ENCODE data around the gene PCSK5.
"Not testable (repeated sequence)": the region's sequence is repeated elsewhere in the genome, so short reads cannot be mapped to it uniquely, and the experiment has no call there.

PCSK5 gene

DNA sequence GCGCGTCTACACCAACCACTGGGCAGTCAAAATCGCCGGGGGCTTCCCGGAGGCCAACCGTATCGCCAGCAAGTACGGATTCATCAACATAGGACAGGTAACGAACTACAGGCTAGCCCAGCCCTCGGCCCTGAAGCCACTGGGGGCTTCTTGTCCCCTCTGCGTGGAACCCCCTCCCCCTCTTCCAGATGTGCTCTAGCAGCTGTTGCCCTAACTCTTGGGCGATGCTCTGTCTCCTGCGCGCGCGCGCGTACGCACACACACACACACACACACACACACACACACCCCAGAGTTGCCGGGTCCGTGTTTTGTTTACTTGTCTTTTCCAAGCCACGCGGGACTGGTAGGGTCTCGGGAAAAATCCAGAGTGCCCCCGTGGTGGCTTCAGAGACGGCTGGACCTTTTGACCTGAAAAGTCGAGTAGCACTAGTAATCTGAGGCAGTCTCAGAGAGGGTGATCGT, 836 bp downstream of the PCSK5 start:
- peak; percentile 31 for DNase-seq

DNA sequence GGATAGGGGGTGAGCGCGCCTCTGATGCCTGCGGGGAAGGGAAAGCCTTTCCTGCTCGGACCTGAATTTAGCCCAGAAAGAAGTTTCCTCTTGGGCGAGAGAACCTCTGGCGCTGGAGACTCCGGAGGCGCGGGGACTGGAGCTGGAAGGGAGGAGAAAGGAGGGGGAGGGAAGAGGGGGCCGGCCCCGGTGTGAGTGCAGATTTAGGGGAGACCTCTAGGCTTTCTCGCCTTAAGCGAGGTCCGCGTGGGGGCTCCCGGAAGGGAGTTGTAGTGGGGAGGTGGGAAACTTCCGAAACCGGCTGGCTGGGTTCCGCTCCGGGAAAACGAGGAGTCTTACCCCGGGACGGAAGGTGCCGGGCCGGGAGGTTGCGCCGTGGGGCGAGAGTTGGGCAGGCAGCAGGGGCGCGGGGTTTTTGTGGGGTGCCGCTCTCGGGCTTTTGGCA, 1.3 kb downstream of the PCSK5 start:
- peak; percentile 5 for DNase-seq

DNA sequence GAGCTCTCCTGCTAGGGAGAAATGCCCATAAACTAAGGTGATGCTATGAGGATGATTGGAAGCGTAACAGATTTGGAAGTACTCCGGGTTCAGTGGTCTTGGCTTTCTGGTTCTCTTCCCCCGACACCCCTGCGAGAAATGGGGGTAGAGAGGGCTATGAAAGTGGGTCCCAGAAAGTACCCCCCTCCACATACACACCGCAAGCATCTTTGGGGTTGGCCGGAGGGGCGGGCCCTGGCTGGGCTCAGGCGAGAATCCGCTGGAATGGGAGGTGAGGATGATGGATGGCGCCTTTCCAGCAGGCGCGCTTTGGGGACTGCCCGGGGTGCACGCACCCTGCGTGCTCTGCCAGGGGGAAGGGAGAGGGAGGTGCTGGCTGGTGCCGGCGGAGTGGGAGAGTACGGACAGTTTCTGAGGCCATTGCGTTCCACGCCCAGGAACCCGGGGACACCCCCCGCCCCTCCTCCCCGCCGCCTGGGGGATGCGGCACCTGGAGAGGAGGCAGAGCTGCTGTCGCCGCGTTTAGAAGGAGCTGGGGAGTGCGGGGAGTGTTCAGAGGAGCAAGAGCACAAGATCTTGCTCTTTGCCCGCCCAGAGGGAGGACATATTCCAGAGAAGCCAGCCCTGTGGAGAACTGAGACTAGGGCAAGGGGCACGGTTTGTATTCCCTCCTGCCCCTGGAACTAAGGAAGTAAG, 1.9 kb downstream of the PCSK5 start:
- peak; percentile 23 for DNase-seq

DNA sequence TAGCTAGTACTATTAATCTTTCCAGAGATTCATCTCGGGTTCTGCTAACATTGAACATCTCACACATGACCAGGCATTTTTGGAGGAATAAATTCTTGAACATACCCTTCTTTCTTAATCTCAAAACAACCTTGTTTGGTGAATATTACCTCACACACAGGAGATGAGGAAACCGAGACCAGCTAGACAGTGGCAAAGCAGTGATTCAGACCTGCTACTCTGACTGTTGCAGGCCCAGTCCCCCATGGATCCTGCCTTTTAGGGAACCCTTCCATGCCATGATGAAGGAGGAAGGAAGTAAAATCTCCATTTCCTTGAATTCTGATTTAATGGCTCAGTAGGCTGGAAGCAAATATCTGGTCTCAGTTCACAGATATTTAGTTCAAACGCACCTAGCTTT, 2.6 kb downstream of the PCSK5 start:
- no peak for DNase-seq

DNA sequence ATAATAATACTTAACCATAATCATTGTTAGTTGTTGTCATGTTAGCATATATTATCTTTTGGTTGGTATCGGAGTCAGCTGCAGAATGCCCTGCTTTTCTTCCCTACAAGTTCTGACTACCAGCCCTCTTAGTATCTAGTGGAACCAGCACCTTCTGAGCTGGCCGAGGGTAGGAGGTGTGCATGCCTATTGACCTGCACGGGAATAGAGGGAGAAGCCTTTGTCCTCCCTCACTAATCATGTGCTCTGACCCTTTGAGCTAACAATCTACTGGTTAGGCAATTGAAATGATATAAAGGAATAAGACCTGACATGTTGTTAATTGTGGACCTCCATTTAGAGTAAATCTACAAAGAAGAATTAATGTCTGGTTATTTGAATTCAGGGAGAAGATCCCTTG, 4.1 kb downstream of the PCSK5 start:
- DNase-seq, result no peak

DNA sequence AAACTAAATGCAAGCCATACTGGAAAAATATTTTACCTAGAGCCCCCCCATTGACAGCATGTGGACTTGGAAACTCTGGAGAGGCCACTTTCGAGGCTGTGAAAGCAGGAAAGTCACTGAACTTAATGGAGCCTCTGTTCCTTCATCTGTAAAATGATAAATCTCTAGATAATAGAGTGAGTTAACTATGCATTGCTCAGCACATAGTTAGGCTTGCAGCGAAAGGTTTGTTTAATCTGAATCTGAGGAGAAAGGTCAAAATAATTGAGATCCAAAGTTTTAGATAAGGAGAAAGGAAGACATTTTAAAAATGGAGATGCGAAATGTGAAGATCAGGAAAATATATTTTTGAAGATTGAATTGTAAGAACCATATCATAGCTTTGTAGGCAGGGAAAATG, 4.6 kb downstream of the PCSK5 start:
- DNase-seq, result no peak

DNA sequence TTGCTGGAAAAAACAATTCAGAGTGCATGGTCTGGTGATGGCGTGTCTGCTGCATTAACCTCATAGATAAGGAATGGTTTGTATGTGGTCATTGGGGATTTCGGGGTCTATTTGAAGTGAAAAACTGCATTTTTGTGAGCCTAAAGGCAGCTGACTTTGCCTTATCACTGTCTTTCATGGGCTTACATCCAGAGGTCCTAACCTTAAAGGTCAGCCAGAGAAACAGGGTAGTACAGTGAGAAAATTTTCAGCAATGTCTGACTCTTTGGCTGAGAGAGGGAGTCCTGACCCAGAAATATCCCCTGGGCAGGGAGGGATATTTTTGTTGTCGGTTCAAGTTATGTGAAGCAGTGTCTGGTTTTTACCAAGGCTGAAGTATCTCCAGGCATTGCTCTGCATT, 5.7 kb downstream of the PCSK5 start:
- no peak for DNase-seq

DNA sequence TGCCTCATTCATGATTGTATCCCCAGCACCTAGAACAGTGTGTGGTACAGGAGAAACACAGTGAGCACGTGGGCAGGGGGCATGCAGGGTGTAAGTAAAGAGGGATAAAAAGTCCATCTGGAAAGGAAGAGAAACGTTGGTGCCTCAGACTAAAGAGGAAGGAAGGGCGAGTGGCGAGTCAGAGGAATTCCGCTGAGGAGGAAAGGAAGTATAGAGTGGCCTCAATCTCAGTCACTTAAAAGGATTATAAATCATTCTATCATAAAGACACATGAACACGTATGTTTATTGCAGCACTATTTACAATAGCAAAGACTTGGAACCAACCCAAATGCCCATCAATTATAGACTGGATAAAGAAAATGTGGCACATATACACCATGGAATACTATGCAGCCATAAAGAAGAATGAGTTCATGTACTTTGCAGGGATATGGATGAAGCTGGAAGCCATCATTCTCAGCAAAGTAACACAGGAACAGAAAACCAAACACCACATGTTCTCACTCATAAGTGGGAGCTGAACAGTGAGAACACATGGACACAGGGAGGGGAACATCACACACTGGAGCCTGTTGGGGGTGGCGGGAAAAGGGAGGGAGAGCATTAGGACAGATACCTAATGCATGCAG, 10.5 kb downstream of the PCSK5 start:
- not testable (repeated sequence) for DNase-seq

DNA sequence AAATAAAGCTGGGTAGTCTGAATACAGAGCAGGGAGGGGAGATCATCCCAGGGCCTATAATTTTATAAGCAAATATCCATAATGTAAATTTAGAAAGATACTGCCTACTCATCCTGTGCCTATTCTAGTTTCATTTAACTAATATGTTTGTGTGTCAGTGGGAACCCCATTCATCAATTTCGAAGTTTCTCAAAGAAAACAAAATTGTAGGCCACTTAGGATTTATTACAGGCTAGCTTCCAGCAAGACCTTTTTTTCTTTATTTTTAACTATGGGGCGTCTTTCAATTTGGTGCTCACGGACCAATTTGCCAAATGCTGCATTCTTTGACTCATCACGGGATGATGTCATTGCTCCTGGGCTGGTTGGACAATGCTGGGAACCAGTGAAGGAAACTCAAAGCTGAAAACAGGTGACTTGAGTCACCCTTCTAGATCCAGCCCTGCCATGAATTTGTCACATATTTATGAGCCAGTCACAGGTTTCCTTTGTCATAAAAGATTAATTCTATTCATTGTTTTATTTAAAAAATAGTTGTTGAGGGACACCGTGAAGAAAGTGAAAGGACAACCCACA, 13.4 kb downstream of the PCSK5 start:
- no peak for DNase-seq

DNA sequence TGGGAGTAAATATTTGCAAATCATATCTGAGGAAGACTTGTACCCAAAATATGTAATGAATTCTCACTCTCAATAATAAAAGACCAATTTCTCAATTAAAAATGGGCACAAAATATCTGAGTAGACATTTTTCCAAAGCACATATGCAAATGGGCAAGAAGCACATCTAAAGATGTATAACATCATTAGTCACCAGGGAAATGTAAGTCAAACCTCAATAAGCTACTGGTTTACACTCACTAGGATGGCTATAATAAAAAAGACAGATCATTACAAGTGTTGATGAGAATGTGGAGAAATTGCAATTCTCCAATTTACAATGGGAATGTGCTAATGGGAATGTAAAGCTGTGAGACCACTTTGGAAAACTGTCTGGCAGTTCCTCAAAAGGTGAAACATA, 13.9 kb downstream of the PCSK5 start:
- no peak for DNase-seq

DNA sequence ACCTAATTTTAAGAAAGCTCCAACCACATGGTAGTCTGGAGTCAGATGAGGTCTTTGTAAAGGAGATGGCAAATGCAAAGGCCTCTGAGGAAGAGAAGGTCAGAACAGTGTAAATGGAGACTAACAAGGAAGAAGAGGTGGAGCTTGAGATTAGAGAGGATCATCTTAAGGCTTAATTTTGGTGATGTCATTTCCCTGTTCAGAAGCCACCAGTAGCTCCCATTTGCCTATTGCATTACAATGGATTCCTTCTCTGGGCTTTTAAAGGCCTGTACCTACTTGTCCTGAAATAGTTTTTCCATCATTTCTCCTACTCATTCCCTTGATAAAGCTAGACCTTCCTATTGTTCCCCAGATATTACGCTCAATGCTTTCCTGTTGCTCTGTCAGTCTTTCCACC, 16.1 kb downstream of the PCSK5 start:
- no peak for DNase-seq

DNA sequence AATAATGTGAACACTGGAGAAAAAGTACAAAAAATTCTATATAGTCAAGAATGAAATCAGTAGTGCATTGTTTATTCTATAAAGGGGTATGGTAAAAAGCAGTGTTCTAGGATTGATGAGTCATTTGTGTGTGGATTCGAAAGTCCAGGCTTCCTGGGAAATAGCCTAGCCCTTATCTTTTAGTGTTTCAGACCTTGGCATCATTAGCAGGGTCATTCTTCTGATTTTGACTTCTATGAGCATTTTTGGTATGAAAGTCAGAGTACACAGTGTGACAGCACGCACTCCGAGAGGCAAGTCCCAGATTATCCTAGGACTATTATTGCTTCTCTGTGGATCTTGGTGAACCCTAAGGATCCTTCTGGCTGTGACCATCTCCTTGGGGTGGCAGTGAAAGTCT, 16.9 kb downstream of the PCSK5 start:
- DNase-seq, result no peak

DNA sequence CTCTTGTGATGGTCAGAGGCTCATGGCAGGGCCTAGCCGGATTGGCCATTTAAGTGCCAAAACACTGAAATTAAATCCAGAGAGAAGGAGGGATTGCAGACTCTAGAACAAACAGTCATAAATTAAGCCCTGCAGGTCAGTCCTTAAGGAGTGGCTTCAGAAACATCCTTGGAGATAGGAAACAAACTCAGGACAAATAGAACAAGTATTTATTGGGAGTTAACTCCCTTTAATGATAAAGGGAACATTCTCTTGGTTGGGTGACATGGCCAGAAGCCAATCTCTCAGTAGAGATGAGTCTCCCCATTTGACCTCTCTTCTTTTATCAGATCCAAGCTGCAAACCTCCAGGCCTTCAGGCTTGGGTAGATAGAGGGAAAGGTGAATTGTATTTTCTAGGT, 17.4 kb downstream of the PCSK5 start:
- no peak for DNase-seq

DNA sequence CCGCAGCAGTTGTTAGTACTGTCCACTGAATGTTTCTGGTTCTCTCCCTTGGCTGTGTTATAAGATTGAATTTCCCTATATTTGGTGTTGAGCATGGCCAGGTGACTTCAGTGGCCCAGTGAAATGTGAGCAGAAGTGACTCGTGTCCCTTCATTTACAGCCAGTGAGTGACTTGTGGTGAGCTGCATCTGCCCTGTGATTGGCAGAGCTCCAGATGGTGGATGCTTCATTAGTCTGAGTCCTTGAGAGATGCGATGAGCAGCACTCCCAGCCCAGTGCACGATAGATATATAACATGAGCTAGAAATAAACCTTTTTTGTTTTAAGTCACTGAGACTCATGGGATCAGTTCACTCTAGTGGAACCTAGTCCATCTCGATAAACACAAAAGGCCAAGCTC, 19.3 kb downstream of the PCSK5 start:
- DNase-seq, result no peak

DNA sequence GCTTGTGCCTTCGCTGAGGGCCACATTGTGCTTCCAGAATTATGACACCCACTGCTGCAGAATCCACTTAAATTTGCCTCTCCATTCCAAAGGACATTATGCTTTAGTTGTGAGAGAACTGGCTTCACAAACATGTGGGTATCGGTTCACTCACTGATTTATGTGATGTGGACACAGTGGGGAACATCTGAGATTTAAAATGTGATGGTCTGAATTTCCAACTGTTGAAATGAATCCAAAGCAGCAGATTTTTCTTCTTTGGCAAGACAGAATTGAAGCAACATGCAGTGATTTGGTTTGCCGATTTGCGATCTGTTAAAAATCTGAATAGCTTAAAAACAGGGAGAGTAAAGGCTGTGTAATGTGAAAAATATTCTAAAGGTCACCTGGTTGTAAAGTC, 20.3 kb downstream of the PCSK5 start:
- DNase-seq, result no peak

DNA sequence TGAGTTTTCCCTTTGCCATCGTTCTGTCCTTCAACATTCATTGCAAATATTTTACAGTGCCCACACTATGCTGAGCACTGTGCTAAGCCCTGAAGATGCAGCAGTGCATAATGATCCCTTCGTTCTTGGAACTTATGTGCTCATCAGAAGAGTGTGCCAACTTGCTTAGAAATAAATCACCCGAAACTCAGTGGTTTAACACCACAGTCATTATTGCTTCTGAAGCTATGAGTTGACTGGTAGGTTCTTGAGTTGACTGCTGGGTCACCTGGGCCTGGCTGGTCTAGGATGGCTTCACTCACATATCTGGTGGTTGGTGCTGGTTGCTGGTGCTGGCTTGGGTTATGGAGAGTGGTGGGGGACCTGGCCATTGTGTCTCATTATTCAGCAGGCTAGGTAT, 20.9 kb downstream of the PCSK5 start:
- no peak for DNase-seq

DNA sequence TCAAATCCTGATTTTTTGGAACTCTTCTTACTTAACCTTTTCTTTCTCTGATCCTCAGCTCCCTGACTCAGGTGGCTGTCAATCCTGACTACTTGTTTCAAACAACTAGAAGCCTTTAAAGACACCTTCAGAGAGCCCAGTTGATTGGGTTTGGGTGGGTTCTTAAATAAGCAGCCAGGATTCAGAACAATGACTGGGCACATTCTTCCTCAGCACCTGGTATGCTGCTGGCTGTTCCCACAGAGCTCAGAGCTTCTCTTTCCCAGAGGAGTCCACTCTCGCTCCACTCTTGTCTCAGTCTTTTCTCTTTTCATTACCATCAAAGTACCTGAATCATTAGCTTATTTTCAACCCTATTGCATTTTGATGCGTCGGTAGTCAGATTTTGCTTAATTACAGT, 22.5 kb downstream of the PCSK5 start:
- no peak for DNase-seq

DNA sequence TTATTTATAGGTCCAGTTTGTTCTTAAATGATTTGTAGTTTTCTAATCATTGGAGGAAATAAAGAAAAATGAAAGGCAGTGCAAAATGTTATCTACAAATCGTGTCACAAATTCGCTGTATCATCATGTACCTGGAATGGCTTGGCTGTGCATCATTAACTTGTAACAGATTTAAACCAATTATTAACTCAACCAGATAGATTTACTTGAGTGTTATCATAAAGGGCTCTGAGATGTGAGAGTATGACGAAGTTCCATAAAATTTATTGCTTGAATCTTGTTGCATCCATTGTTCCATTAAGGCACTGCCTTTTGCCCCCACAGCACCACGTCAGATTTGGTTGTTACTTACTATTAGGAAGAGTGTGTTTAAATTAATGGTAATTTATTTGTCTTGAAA, 23.5 kb downstream of the PCSK5 start:
- no peak for DNase-seq

DNA sequence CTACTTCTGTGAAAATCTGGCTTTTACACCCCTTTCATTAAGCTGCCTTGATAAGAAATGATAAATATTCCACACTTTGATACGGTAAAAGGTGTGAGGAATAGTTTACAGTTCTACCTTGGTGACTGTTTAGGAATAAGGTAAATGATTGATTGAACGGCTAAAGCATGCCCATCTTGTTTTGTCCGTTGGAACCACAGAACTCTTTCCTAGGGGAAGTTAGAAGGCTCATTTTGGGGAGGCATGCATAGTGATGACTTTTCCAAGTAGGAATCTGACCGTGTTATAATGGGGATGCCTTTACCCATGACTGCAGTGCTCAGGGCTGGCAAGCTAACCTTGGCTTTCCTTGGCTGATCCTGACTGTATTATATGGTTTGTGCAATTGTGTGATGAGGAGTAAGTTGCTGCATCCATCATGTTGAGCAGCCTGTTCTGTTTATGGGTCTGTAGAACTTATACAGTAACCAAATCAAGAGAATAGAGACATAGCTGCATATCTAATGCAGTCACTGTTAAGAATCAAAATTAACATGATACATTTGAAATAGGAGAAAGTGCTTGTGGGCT, 24.5 kb downstream of the PCSK5 start:
- DNase-seq, result no peak

DNA sequence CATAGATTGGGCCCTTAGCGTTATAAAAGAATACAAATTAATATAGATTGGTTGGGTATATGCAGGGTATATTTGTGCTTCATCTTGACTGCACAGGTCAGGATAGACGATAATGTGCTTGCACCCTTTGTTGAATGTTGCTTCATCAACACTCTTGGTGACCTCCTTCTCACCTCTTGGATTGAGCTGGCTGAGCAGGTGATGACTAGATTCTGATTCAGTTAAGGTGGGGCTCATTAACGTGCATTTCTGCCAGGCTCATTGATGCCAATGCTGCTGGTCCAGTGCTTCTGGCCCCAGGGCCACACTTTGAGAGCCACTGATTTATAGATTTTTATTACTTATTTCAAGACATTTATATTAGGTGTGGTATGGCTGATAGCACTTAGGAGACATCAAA, 27.7 kb downstream of the PCSK5 start:
- DNase-seq, result no peak

DNA sequence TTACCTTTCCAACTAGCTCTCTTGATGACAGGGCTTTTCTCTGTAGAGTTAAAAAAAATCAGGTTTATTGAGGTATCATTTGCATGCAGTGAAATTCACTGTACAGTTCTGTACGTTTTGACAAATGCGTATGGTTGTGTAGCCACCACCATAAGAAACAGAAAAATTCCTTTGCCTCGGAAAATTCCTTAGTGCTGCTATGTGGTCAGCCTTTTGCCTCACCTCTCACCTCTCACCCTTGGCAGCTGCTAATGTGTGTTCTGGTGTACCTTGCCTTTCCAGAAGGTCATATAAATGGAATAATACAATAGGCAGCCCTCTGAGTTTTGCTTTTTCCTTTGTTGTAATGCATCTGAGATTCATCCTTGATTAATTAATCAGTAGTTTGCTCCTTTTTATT, 28.4 kb downstream of the PCSK5 start:
- DNase-seq, result no peak

DNA sequence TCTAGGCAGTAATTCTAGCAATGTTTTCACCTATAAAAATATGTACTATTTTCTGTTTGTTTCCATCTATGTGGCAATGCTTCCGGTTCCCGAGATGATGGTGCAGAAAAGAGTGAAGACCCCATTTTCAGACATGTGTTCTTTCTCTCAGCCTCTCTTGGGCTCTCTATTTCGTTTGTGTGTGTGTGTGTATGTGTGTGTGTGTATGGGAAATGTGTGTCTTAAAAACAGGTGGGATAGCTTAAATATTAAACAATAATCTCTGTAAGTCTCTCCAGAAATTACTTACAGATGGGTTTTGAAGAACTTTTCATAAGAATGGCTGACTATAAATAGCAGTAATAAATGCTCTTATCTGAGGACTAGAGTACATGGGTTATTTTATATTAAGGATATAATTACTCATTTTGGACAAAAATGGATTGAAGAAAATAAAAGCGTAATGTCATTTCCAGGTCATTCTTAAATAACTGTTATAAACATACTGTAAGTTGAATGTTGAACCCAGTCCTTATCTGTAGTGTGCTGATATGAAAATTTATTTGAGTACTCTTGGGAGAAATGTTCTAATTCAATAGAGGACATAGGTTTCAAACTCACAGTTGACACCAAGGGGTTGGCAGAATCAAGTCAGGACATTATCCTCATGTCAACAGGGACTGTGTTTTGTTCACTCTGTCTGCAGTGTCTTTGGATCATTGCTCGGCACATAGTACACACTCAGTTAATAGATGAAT, 31.1 kb downstream of the PCSK5 start:
- DNase-seq, result no peak

DNA sequence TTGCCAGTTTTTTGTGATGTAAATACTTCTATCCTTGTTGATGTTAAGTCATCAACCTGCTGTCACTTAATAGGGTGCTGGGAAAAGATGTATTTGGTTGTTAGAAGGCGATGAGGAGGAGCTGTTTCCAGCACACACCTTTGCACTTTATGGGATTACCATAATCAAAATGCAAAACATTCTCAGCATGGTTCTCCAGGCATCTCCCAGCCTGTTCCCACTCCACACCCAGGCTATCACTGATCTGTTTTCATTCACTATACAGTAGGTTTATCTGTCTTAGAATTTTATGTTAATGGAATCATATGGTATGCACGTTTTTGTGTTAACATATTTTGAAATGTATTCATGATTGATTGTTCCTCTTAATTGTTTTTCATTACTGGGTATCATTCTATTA, 35.9 kb downstream of the PCSK5 start:
- DNase-seq, result no peak

DNA sequence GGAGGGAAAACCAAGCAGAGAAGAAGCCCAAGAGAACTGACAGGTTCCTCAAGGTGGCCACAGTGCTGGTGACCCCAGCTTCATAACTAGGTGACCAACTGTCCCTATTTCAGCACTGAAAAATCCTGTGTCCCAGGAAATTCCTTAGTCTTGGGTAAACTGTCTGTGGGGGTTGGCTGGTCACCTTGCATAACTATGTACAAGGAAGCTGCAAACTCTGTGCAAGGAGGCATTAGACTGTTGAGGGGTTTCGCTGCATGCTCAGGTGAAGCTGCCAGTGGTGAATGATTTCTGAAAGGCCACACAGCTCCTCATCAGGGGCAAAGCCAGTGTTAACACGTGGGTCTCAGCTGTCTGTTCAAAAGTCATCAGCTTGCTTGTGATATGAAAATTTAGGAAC, 36.9 kb downstream of the PCSK5 start:
- no peak for DNase-seq
